Activated CD8-positive, alpha-beta memory T cell treated with anti-CD3 and anti-CD28 coated beads, Interleukin-2, amount 50 U/mL, for 1 hour (primary cell): ENCODE measurements around the gene C19orf81.
"Not testable (repeated sequence)": the region's sequence is repeated elsewhere in the genome, so short reads cannot be mapped to it uniquely, and the experiment has no call there.

Experiments
- DNase-seq: peaks from one replicate; pipeline ENCODE4 v3.0.0-alpha.2; 2020; ENCODE audit errors: extremely low read depth

The C19orf81 gene

DNA sequence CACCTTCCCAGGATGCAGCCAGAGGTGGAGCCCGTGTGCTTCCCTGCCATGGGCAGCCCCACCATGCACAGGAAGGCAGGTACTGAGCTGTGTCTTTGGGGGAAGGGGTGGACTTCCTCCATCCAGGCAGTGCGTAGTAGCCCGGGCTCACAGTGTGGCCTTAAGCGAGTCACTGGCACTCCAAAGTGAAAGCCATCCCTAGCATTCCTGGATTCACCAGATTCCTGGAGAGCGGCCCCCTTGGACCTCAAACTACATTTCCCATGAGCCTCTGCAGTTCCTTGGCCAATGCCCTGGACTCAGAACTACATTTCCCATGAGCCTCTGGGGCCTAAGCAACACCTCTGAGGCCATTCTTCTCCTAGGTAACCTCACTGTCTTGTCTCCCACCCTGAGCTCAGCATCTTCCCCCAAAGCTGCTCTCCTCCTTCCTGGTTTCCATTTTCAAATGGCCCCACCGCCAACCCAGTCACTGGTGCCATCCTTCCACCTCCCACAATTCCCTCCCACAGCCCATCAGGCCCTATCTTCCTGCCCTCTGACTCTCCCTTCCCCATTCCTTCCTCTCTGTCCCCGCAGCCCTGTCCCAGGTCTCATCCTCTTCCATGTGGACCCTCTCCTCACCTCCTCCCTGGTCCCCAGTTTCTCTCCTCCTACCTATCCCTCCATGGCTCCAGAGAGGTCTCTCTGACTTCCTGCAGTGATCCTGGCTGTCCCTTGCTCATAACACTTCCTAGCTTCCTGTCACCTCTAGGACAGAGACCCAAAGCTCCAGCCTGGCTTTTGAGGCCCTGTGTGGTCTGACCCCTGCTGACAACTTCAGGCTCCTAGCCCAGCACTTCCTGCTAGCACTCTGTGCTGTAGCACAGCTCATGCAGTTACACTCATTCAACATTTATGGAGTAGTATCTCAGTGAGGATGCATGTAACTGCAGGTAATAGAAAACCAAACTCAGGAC is at the start of gene C19orf81:
Gene C19orf81, plus strand, starts transcription at position 13 of the 959 bp plus-strand sequence. Its CDS starts 0 bp downstream, at position 13.
- no peak for DNase-seq

DNA sequence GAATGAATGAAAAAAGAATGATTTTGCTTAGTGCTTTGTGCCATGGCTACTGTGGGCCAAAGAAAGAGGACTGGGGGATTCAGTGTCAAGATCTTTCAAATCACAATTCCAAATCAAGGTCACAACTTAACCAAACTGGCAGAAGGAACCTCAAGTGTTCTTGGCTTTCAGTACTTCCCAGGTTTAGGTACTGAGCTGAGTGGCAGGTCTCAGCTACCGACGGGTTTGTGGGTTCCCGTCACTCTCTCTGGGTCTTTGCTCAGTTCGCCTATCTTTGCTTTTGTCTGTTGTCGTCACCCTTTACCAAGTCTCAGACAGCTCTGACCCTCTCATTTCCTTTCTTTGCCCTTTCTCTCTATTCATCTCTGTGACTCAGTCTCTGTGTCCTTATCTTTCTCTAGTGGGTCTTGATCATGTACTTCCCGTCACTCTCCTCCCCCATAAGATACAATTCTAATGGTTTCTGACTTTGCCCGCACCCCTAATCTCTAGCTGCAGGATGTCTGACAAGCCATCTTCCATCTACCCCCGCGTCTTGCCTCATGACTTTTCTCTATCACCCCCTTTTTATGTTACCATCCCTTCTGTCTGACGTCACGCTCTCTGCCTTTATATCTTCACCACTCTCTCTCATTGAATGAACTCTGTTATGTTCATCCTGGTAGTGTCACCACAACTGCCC is 47.7 kb upstream of the C19orf81 start:
- no peak for DNase-seq

DNA sequence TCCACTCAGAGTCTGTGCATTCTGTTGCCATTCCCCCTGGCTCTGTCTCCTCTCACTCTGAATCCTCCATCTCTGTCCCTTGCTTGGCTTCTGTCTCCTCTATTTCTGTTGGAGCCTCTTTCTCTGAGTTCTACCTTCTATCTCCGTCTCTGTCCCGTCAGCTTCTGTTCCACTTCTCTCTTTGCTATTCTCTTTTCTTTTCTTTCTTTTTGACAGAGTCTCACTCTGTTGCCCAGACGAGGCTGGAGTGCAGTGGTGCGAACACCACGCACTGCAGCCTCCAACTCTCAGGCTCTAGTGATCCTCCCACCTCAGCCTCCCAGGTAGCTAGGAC is 47.2 kb upstream of the C19orf81 start:
- no peak for DNase-seq

DNA sequence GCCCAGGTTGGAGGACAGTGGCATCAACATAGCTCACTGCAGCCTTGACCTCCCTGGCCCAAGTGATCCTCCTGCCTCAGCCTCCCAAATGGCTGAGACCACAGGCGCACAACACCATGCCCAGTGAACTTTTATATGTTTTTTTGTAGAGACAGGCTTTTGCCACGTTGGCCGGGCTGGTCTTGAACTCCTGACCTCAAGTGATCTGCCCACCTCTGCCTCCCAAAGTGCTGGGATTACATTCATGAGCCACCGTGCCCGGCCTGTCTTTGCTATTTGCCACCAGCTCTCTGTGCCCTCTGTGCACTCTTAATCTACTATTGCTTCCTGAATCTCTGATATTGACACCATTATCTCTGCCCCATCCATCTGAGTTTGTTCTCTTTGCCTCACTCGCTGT is 46.7 kb upstream of the C19orf81 start:
- no peak for DNase-seq

DNA sequence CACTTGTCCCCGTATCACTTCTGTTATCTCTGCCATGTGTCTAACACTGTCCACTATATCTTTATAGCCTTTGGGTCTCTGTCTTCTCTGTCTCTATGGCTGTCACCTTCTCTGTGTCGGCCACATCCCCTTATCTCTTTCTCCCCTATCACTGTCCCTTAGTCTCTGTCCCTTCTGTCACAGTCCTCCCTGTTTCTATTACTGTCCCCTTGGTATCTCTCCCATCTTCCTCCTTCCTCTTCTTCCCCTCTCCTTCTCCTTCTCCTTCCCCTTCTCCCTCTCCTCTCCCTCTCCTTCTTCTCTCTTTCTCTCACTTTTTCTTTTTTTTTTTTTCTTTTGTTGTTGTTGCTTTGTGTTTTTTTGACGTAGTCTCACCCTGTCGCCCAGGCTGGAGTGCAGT is 46.3 kb upstream of the C19orf81 start:
- no peak for DNase-seq

DNA sequence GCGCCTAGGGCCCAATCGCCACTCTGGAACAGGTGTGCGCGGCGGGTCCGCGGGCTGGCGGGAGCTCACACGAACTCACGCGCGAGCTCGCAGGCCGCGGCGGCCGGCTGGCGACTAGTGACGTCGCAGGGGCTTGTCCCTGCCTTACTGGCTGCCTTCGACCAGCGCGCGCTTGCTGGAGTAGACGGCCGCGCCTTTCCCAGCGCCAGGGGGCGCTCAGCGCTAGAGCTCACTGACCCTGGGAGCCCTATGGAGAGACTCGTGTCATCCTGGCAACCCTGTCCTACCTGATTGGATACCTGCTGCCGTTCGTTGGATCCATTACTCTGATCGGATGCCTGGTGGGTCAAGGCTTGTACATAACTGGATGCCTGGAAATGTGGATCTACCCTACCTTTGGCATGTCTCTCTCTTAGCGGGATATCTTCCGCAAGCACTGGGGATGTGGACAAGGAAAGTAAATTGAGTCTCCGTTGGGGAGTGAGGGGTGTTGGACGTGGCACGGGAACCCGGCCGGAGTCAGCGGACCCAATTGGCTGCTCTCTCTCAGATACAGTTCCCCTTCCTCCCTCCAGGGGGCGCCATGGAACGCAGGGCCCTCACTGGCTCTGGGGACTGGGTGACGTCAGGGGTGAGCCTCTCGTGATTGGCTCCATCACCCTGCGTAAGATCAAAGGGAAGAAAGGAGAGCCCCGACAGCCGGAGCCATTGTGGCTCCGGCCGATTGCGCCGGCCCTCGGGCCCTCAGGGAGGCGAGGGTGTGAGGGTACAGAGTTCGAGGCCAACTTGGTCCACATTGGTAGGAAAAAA is 44.8 kb upstream of the C19orf81 start:
- DNase-seq = not testable (repeated sequence)

DNA sequence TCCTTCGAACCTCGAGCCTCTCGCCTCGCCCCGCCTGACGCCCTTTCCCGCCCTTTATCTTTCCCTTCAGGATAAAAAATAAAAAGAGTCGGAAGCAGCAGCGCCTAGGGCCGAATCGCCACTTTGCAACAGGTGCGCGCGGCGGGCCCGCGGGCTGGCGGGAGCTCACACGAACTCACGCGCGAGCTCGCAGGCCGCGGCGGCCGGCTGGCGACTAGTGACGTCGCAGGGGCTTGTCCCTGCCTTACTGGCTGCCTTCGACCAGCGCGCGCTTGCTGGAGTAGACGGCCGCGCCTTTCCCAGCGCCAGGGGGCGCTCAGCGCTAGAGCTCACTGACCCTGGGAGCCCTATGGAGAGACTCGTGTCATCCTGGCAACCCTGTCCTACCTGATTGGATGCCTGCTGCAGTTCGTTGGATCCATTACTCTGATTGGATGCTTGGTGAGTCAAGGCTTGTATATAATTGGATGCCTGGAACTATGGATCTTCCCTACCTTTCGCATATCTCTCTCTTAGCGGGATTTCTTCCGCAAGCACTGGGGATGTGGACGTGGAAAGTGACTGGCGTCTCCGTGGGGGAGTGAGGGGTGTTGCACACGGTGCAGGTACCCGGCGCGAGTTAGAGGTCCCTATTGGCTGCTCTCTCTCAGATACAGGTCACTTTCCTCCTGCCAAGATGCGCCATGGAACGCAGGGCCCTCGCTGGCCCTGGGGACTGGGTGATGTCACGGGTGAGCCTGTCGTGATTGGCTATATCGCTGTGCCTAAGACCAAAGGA is 43.0 kb upstream of the C19orf81 start:
- DNase-seq = not testable (repeated sequence)

DNA sequence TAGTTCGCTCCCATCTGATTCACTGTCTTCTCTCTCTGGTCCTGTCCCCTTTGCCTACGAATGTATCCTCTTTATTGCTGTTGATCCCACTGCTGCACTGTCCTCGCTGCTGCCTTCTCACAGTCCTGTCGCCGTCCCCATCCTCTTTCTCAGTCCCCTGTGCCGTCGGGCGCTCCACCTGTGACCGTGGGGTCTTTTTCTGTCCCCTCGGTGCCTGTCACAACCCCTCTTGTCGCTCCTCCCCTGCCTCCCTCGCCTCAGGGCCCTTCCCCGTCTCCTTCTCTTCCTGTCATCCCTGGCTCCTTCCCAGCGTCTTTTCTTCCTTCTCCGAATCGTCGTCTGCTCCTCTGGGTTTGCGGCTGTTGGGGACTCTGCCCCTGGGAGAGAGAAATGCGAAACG is 41.9 kb upstream of the C19orf81 start:
- no peak for DNase-seq

DNA sequence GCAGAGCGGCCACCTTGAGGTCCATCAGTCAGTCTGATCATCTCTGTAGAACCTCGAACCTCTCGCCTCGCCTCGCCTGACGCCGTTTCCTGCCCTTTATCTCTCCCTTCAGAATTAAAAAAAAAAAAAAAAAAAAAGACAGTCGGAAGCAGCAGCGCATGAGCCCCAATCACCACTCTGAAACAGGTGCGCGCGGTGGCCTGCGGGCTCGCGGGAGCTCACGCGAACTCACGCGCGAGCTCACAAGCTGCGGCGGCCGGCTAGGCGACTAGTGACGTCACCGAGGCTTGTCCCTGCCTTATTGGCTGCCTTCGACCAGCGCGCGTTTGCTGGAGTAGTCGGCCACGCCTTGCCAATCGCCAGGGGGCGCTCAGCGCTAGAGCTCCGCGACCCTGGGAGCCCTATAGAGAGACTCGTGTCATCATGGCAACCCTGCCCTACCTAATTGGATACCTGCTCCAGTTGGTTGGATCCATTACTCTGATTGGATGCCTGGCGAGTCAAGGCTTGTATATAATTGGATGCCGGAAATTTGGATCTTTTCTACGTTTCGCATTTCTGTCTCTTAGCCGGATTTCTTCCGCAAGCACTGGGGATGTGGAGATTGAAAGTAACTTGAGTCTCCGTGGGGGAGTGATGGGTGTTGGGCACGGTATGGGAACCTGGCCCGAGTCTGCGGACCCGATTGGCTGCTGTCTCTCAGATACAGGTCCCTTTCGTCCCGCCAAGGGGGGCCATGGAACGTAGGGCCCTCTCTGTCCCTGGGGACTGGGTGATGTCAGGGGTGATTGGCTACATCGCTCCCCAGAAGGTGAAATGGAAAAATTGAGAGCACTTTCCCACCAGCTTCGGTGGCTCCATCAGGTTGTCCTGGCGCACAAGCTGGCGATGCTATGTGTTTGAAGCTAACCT is 41.1 kb upstream of the C19orf81 start:
- peak; percentile 43 for DNase-seq

DNA sequence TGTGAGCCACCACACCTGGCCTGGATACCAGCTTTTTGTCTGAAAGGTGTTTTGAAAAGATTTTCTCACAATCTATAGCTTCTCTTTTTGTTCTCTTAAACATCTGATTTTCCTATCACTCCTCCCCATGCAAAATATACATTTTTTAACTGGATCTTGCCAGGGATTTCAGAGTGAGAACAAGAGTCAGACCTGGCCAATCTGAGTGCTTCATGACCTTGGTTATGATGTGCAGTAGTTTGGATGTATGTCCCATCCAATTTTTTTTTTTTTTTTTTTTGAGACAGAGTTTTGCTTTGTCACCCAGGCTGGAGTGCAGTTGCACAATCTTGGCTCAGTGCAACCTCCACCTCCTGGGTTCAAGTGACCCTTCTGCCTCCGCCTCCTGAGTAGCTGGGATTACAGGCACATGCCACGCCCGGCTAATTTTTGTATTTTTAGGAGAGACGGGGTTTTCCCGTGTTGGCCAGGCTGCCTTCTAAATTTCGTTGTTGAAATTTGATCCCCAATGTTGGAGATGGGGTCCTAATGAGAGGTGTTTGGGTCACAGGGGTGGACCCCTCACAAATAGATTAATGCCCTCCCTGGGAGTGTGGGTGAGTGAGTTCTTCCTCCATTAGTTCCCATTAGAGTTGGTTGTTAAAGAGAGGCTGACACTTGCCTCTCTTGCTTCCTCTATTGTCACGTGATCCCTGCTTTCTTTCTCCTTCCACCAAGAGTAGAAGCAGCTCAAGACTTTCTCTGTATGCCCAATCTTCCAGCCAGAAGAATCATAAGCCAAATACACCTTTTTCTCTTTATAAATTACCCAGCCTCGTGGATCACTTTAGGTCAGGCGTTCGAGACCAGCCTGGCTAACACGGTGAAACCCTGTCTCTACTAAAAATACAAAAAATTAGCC is 36.5 kb upstream of the C19orf81 start:
- DNase-seq = not testable (repeated sequence)

DNA sequence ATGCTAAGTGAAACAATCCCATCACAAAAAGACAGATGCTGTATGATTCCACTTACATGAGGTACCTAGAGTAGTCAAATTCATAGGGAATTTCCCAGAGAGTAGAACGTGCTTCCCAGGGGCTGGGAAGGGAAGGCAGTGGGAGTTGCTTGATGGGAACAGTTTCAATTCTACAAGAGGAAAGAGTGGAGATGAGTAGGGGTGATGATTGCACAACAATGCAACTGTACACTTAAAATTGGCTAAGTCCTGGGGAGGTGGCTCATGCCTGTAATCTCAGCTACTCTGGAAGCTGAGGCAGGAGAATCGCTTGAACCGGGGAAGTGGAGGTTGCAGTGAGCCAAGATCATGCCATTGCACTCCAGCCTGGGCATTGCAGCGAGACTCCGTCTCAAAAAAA is 30.9 kb upstream of the C19orf81 start:
- not testable (repeated sequence) for DNase-seq

DNA sequence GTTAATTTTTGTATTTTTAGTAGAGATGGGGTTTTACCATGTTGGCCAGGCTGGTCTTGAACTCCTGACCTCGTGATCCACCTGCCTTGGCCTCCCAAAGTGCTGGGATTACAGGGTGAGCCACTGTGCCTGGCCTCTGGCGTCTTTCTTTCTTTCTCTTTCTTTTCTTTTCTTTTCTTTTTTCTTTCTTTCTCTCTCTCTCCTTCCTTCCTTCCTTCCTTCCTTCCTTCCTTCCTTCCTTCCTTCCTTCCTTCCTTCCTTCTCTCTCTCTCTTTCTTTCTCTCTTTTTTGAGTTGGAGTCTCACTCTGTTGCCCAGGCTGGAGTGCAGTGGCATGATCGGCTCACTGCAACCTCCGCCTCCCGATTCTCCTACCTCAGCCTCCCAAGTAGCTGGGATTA is 30.1 kb upstream of the C19orf81 start:
- DNase-seq = not testable (repeated sequence)

DNA sequence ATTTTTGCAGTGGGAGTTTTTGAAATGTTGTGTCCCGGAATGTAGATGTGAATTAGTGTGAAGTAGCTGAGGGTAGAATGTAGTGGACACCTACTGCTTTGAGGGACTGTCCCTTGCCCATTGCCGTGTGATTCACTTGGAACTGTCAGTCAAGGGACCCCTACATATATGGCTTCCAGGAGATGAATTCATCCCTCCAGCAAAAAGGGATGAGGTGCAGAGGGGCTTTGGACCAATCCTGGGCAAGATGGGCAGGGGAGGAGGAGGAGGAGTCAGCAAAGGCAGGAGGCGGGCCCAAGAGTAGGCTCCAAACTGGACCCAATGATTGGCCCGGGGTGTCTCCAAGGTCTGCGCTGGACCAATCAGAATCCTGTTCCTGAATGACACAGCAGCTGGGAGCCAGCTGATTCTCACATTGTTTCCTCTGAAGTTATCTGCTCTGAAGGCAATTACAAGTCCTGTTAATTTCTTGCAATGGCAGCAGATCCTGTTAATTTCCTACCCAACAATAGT is 28.8 kb upstream of the C19orf81 start:
- DNase-seq = not testable (repeated sequence)

DNA sequence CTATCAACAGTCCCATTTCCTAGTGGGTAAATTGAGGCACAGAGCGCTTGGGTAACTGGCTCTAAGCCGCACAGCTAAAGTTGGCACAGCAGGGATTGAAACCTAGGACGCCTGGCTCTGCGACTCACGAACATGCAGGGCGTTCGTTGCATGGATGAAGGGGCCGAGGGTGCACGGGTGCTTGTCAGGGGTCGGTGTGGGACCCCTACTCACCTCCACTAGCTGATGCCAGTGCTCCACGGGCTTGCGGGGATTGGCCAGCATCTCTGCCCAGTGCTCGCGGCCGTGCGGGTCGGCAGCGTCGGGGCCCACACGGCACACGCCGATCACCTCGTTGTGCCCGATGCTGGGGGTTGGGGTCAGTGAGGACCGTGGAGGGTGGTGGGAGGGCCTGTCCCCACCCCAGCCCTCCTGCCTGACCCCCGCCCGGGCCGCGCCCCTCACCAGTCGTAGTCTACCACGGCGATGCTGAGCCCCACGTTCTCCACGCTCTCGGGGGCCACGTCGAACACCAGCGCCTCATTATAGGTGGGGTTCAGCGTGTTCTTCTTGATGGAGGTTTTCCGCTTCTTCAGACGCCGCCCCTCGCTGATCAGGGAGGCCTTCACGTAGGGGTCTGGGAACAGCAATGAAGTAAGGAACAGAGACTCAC is 24.2 kb upstream of the C19orf81 start:
- no peak for DNase-seq

DNA sequence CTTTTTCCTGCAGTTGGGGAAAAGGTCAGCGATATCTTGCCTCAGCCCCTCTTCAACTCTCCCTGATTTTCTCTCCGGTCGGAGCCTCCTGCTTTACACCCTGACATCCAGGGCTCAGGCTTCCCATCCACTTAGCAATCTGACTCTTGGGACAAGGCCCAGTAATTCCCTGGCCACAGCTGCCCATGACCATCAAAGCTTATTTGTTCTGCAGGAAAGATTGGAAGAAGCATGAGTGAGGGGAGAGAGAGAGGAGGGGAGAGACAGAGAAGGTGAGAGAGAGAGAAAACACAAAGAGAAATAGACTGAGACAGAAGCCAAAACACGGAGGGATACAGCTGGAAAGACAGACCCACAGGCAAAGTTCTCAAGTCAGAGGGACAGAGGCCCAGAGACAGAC is 23.2 kb upstream of the C19orf81 start:
- DNase-seq = no peak

DNA sequence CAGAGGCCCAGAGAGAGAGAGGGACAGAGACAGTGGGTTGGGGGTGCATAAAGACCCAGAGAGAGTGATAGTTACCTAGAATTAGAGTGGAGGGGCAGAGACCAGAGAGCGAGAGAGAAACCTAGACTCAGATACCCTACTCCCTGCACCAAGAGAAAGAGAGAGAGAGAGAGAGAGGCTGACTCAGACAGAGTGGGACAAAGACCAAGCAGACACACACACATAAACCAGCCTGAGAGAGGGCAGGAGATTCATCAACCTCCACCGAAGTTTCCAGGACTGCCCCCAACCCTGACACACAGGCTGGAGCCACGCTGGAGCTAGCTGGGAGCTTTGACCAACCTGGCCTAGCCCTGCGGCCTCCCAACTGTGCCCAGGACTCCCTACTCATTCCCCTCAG is 22.4 kb upstream of the C19orf81 start:
- DNase-seq = no peak

DNA sequence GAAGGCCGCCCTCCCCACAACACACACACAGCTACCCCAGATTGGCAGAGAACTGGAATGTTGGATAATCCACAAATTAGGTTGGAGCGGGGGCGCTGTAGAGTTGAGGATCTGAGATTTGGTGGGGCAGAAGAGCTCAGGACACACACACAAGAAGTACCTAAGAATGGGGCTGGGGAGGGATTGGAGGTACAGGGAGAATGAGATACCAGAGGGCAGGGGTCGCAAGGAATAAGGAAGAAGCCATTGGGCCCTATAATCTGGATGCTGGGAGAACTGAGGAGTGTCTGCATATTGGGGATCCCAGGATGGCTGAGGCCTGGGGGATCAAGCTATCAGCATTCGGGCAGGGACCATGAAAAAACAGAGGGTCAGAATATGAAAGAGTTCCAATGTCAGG is 21.1 kb upstream of the C19orf81 start:
- no peak for DNase-seq

DNA sequence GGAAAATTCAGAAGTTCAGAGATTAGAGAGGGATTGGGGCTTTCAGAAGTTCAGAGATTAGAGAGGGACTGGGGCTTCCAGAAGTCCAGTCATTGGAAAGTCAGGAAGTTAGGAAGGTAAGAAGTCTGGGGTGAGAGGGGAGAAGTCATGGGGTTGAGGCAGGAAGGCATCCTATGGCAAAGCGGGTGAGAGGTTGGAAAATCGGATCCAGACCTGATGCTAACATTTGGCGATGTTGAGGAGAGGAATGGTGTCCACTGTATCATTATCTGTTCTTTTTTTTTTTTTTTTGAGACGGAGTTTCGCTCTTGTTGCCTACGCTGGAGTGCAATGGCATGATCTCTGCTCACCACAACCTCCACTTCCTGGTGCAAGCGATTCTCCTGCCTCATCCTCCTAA is 20.7 kb upstream of the C19orf81 start:
- DNase-seq = no peak

DNA sequence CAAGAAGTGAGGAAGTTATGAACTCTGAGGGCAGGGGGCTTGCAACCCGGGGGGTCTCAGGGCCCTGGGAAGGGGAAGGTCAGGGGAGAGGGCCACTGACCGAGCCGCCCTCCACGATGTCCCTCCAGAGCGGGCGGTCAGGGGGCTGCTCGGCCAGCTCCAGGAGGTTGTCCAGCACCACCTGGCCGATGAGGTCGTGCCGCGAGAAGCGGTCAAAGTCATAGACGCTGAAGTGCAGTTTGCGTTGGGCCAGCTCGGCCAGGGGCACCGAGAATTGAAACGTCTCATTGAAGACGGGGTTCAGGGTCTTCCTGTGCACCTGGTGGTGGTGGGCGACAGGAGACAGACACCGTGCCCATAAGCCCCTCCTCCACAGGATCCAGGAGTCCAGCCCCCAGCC is 20.1 kb upstream of the C19orf81 start:
- DNase-seq = no peak
